ENCODE results near the gene SNX22. TPM values are rescaled to one million over a fixed set of nuclear protein-coding genes. Genes with fewer than 3 reads are reported as not detected.
"Not testable (repeated sequence)": the region's sequence is repeated elsewhere in the genome, so short reads cannot be mapped to it uniquely, and the experiment has no call there.

Gene SNX22
- total RNA-seq, result 7.7 TPM

GRCh38 chr15:64151727-64152506 is at the start of gene SNX22:
TSS of gene SNX22 (plus strand) at chr15:64151731. CDS start at chr15:64151776, 45 bp downstream.
- no peak for FAIRE-seq
- peak in 1 of 2 donors; percentile 57 for DNase-seq (ENCODE audit: low spot score in 2 of 2)

- DNase-seq (ENCODE audit: low spot score in 2 of 2) (no peak), FAIRE-seq (no peak)
Measured at GRCh38 chr15:64102497-64102896, 49.0 kb upstream of the SNX22 start.

GRCh38 chr15:64105113-64105704 is 46.3 kb upstream of the SNX22 start:
- FAIRE-seq (no peak), DNase-seq (ENCODE audit: low spot score in 2 of 2) (no peak)

GRCh38 chr15:64107337-64107736 is 44.2 kb upstream of the SNX22 start:
- FAIRE-seq, result no peak
- DNase-seq (ENCODE audit: low spot score in 2 of 2), result no peak

- not testable (repeated sequence) for DNase-seq (ENCODE audit: low spot score in 2 of 2); FAIRE-seq
Measured at GRCh38 chr15:64110108-64110701, 41.3 kb upstream of the SNX22 start.

- no peak for FAIRE-seq
Measured at GRCh38 chr15:64110950-64111678, 40.4 kb upstream of the SNX22 start.

GRCh38 chr15:64111679-64112050 is 39.9 kb upstream of the SNX22 start:
- FAIRE-seq, result no peak
- DNase-seq (ENCODE audit: low spot score in 2 of 2), result no peak

More at GRCh38 chr15:64110950-64111678, 40.4 kb upstream of the SNX22 start:
- DNase-seq (ENCODE audit: low spot score in 2 of 2), result no peak

- FAIRE-seq (no peak), DNase-seq (ENCODE audit: low spot score in 2 of 2) (no peak)
Measured at GRCh38 chr15:64112073-64112772, 39.3 kb upstream of the SNX22 start.

- no peak for DNase-seq (ENCODE audit: low spot score in 2 of 2)
- FAIRE-seq, result no peak
Measured at GRCh38 chr15:64112904-64113303, 38.6 kb upstream of the SNX22 start.

GRCh38 chr15:64117759-64118487 is 33.6 kb upstream of the SNX22 start:
- no peak for FAIRE-seq
- DNase-seq (ENCODE audit: low spot score in 2 of 2), result no peak

GRCh38 chr15:64120322-64120721 is 31.2 kb upstream of the SNX22 start:
- not testable (repeated sequence) for FAIRE-seq; DNase-seq (ENCODE audit: low spot score in 2 of 2)

GRCh38 chr15:64121614-64122013 is 29.9 kb upstream of the SNX22 start:
- no peak for DNase-seq (ENCODE audit: low spot score in 2 of 2)
- no peak for FAIRE-seq

GRCh38 chr15:64122444-64122843 is 29.1 kb upstream of the SNX22 start:
- DNase-seq (ENCODE audit: low spot score in 2 of 2) (no peak), FAIRE-seq (no peak)

- DNase-seq (ENCODE audit: low spot score in 2 of 2) (peak in 1 of 2 donors; percentile 30), FAIRE-seq (peak; percentile 65)
Measured at GRCh38 chr15:64122936-64123351, 28.6 kb upstream of the SNX22 start.

GRCh38 chr15:64125978-64126377 is 25.6 kb upstream of the SNX22 start:
- FAIRE-seq, result no peak
- DNase-seq (ENCODE audit: low spot score in 2 of 2), result no peak

- FAIRE-seq, result no peak
- DNase-seq (ENCODE audit: low spot score in 2 of 2), result no peak
Measured at GRCh38 chr15:64127521-64128270, 23.8 kb upstream of the SNX22 start.

- no peak for DNase-seq (ENCODE audit: low spot score in 2 of 2)
- no peak for FAIRE-seq
Measured at GRCh38 chr15:64130159-64130558, 21.4 kb upstream of the SNX22 start.

GRCh38 chr15:64131547-64131946 is 20.0 kb upstream of the SNX22 start:
- DNase-seq (ENCODE audit: low spot score in 2 of 2), result no peak
- FAIRE-seq, result no peak

- no peak for FAIRE-seq
- no peak for DNase-seq (ENCODE audit: low spot score in 2 of 2)
Measured at GRCh38 chr15:64132217-64132616, 19.3 kb upstream of the SNX22 start.
